NB4 (cell line): ENCODE data around the gene IFI6.

Experiments used
- DNase-seq: peaks from one replicate; pipeline ENCODE4 v3.0.0; 2010; ENCODE audit warnings: low read depth
- H3K4me3 ChIP-seq: one replicate; pipeline ENCODE4 v1.5.1; 2011; ENCODE audit warnings: mild to moderate bottlenecking, low read depth, low read length, moderate library complexity
- CTCF ChIP-seq: IDR thresholded peaks from one replicate; pipeline ENCODE4 v1.5.1; 2012; ENCODE audit warnings: low read depth, low read length
- MYC ChIP-seq: IDR thresholded peaks from 2 replicates; pipeline ENCODE4 v1.6.1; 2011; ENCODE audit warnings: low read depth, low read length
- POLR2A ChIP-seq: IDR thresholded peaks from 2 replicates; pipeline ENCODE4 v1.6.1; 2011; ENCODE audit warnings: mild to moderate bottlenecking; ENCODE audit not compliant: insufficient read length; ENCODE audit errors: extremely low read depth
- TF ChIP-seq, protein P1 (sequence below): IDR thresholded peaks from 2 replicates; pipeline ENCODE4 v1.6.1; 2011; ENCODE audit warnings: low read depth, low read length

The IFI6 gene, protein sequence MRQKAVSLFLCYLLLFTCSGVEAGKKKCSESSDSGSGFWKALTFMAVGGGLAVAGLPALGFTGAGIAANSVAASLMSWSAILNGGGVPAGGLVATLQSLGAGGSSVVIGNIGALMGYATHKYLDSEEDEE

GRCh38 chr1:27671964-27672749, at the start of gene IFI6:
TSS of gene IFI6 (minus strand) at chr1:27672192. CDS start at chr1:27669314, 2,878 bp downstream.
- peak; percentile 40 for TF ChIP-seq CTCF
- TF ChIP-seq MYC, result no peak
- H3K4me3 ChIP-seq, result peak within 1 kb of the TSS; percentile 58
- peak; percentile 94 for DNase-seq

DNA sequence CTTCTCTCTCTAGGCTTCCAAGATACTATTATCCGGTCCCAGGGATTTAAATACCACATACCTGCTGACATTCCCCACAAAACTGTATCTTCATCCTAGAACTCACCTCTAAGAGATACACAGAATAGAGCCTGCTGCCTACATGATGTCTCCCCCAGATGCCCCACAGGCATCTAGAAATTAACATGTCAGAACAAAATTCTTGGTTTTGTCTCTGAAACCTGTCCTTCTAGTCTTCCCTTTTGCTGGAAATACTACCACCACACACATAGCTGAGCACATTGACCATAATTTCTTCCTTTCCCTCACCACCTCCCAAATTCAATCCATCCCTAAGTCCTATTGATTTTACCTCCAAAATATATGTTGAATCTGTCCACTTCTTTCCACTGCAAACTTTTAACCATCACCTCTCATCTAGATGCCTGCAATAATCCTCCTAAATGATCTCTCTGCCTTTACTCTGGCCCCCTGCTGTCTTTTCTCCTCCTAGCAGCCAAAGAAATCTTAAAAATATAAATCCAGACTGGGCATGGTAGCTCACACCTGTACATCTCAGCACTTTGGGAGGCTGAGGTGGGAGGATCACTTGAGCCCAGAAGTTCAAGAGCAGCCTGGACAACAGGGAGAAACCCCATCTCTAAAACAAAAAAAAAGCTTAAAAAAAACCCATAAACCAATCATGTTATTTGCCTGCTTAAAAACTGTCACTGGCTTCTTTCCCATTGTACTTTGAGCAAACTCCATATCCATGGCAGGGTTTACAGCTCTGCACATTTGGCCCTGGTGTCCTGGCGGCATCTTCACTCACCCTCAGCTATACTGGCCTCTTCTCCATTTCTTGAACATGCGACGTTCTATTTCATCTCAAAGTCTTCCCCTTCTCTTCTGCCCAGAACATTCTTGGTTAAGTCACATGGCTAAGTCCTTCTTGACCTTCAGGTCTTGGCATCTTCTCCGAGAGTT, 47.6 kb upstream of the IFI6 start:
- DNase-seq, result no peak
- H3K4me3 ChIP-seq, result no peak overlapping the region
- TF ChIP-seq, protein P1, sequence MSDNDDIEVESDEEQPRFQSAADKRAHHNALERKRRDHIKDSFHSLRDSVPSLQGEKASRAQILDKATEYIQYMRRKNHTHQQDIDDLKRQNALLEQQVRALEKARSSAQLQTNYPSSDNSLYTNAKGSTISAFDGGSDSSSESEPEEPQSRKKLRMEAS, result no peak
- no peak for TF ChIP-seq POLR2A
- TF ChIP-seq MYC, result no peak
- TF ChIP-seq CTCF, result no peak

GRCh38 chr1:27716262-27716895, 44.4 kb upstream of the IFI6 start:
- no peak for TF ChIP-seq POLR2A
- TF ChIP-seq, protein P1, result no peak
- no peak for TF ChIP-seq CTCF
- no peak for TF ChIP-seq MYC
- H3K4me3 ChIP-seq, result no peak overlapping the region
- DNase-seq, result no peak

DNA sequence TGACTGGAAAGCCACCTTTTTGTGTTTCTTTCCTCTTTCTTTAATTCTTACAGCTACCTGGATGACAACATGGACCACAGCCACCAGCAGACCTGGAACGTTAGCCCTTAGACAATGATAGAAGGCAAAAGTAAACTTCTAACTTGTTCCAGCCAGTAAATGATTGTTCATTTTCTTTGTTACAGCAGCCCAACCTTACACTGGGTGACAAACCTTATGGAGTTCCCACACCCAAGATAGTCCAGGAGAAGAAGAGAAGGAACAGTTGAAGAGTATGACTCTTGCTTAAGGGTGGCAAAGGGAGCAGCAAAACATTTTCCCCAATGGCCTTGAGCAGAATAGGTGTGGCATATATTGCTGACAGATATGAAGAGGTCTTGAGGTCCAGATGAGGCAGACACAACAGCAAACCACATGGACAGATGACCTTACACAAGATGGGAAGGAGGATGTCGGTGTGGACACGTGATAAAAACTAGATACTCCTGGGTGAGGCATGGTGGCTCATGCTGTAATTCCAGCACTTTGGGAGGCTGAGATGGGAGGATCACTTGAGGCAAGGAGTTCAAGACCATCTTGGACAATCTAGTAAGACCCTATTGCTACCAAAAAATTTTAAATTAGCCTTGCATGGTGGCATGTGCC, 42.0 kb upstream of the IFI6 start:
- no peak for DNase-seq
- no peak overlapping the region for H3K4me3 ChIP-seq
- TF ChIP-seq POLR2A (no peak), MYC (no peak), CTCF (no peak)
- TF ChIP-seq, protein P1, result no peak

GRCh38 chr1:27713139-27713725, 41.2 kb upstream of the IFI6 start:
- TF ChIP-seq POLR2A (no peak), MYC (no peak), CTCF (no peak)
- TF ChIP-seq, protein P1, result no peak
- no peak overlapping the region for H3K4me3 ChIP-seq
- DNase-seq, result no peak
